HG02571 (cell line): ENCODE results near the gene CRTC1.

Experiments used
- ATAC-seq: cut with Tn5 transposase; IDR thresholded peaks from one replicate; pipeline ENCODE4 v1.9.1; 2021; ENCODE audit warnings: mild to moderate bottlenecking, moderate library complexity; ENCODE audit not compliant: unreplicated experiment

The CRTC1 gene

GRCh38 chr19:18831524-18832305 is 148.2 kb downstream of the CRTC1 start, which contains the start of gene UPF1:
Gene UPF1 (plus strand): TSS chr19:18831959. CDS start chr19:18832210, 251 bp downstream.
- peak; percentile 62 for ATAC-seq
